NCI-H526 (cell line): ENCODE results near the gene PPIB.

Experiments used
- DNase-seq, 2 experiments: peaks; one replicate each; lab custom pipeline; 2025; lab: John Stamatoyannopoulos, UW

PPIB gene

GRCh38 chr15:64162869-64163658 is at the start of gene PPIB:
Gene PPIB (minus strand): TSS chr15:64163022. CDS start chr15:64162986, 36 bp downstream.
- peak; percentile 94 to 99 for DNase-seq

- DNase-seq = no peak
These were observed 48.9 kb upstream of the PPIB start for GRCh38 chr15:64211696-64212095.

DNA sequence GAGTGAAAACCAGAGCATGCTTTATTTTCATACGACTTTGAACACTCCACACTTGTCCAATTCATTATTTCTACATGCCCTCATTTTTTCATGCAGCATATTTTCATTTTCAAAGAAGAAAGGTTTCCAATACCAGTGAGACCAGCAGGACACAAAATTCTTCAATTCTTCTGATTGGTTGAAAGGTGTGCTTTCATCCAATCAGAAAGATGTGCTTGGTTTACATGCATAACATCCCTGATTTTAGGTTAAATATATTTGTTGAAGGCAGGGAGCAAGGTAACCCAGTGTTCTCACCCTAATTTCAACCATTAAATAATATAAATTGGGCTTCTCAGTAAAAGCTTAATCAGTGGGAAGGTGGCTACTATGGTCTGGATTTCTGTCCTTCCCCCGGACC is 47.5 kb upstream of the PPIB start:
- DNase-seq = no peak

- peak; percentile 5 to 63 for DNase-seq
These were observed 47.0 kb upstream of the PPIB start for GRCh38 chr15:64209680-64210334.

DNA sequence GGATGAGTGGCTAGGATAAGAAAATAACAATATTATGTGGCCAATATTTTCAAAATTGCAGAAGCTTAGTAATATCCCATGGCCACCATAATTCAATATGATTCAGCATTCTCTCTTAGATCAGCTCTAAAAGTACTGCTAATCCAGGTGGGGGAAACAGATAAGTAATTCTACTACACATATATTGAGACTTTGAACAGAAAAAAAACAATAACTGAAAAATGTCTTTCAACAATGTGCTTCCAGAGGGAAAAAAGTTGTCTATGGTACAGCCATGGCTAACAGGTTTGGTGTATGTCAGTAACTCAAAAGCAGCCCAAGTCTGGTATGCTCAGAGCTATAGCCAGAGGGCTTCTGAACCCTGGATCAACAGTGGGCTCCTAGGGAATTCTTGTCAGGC is 42.4 kb upstream of the PPIB start:
- DNase-seq = no peak

DNA sequence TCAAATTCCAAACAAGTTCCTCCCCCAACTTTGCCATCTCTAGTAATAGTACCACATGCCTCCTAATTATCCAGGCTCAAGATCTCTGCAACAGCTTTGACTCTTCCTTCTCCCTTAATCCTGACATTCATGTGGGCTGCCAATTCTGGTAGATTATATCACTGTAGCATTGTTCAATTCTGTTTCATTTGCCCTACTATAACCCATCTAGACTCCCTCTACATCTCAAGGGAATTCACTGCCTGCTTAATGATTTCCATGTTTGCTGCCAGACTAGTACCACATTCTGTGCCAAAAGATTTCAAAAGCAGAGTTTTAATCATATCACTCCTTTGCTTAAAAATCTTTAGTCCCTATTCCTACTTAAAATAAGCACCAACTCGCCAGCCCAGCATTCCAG is 34.6 kb upstream of the PPIB start:
- DNase-seq = no peak

GRCh38 chr15:64193971-64194370 is 31.1 kb upstream of the PPIB start:
- peak in 1 of 2 experiments; percentile 13 for DNase-seq

GRCh38 chr15:64191971-64192830 is 29.4 kb upstream of the PPIB start:
- DNase-seq = peak; percentile 12 to 29

GRCh38 chr15:64187396-64188191 is 24.8 kb upstream of the PPIB start:
- DNase-seq = no peak

DNA sequence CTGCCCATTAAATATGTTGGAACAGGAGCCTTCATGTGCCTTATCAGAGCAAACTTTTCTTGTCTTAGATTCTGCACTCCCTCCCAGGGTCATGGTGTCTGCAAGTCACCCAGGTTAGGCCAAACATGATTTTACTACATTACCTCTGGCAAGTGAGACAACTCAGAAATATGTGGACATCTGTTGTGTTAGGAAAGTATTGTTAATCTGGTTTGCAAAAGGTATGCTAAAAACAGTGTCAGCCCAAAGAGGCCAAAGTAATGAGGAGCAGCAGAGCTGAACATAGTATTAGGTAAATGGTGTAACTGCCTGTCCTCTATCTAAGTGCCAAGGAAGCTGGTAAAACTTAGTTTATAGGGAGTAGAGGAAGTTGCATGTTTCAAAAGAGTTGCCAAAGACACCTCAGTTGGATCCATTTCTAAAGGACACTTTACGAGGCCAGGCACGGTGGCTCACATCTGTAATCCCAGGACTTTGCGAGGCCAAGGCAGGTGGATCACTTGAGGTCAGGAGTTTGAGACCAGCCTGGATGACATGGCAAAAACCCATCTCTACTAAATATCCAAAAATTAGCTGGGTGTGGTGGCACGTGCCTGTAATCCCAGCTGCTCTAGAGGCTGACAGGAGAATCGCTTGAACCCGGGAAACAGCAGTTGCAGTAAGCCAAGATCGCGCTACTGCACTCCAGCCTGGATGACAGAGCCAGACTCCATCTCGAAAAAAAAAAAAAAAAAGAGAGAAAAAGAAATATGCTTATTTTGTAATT is 22.5 kb upstream of the PPIB start:
- DNase-seq = no peak

DNA sequence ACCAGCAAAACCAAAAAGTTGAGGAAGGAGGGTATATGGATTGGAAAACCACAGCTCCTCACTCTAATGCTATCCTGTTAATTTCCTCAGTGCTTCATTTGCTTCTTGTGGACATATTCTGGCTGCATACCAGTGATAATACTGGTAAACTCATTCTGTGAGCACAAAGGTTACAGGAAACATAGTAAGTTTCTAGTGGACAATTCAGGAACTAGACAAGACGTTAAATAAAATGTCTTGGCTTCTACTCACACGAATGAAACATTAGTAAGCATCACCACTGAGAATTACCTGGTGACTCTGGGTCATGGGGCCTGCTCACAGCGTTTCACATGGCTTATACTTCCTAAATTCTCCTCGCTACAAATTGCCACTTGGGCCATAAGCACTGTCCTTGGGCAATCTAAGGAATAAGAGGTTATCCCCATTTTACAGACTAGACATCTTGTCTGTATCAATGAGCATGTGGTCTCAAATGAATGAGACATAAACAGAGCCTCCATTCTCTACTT is 20.1 kb upstream of the PPIB start:
- no peak for DNase-seq

GRCh38 chr15:64180235-64180824 is 17.5 kb upstream of the PPIB start:
- DNase-seq = no peak

DNA sequence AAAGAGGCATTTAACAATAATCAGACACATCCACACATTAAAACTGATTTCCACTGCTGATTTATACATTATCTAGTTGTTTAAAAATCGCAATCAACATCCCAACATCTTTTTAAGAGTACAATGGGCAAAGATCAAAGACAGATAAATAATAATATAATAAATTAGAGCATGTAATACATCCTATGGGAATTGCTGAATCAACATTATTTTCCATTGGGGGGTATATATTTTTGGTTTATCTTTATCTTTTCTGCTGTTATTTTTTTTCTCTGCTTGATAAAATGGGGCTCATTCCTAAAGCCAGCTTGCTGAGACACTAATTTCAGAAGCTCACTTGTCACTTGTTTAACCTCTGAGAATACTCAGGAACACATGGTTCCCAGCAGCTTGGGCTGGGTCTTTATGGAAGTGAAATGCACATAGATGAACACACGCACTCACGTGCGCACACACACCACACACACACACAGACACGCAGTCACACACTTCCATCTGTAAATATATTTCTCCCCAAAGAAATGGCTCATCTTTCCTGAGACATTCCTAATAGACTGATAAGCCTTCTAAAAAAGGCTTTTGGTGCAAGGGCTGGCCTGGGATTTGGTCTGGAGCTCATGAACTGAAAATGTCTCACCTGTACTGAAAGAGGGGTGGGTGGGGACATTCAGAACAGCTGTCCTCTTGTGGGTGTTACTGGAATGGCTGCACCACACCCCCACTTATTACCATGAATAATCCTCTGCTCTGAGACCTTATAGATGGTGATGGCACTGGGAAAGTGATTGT is 3.5 kb upstream of the PPIB start:
- no peak for DNase-seq

DNA sequence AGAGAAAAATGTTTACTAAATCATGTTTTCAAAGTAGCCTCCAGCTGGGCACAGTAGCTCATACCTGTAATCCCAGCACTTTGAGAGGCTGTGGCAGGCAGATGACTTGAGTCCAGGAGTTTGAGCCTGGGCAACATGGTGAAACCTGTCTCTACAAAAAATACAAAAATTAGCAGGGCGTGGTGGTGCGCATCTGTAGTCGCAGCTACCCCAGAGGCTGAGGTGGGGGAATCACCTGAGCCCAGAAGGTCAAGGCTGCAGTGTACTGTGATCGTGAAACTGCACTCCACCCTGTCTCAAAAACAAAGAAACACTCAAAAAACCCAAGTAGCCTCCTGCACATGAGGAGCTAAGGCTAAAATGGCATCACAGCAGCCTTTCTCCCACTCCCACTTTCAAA is 1.6 kb upstream of the PPIB start:
- no peak for DNase-seq

- peak in 1 of 2 experiments; percentile 56 for DNase-seq
These were observed 989 bp upstream of the PPIB start for GRCh38 chr15:64163659-64164362.

GRCh38 chr15:64162478-64162868 is 349 bp downstream of the PPIB start:
- DNase-seq = no peak

- no peak for DNase-seq
These were observed 939 bp downstream of the PPIB start for GRCh38 chr15:64161688-64162477.
